Astrocyte of the spinal cord (primary cell): ENCODE results near the gene EVI2A.
"Not testable (repeated sequence)": the region's sequence is repeated elsewhere in the genome, so short reads cannot be mapped to it uniquely, and the experiment has no call there.

Experiments used
- DNase-seq: peaks from one replicate; pipeline ENCODE4 v3.0.0; 2011; ENCODE audit warnings: low read depth, low spot score
- H3K4me3 ChIP-seq: 2 replicates; pipeline ENCODE4 v1.5.1; 2011; ENCODE audit warnings: low read depth, mild to moderate bottlenecking, low read length, moderate library complexity
- CTCF ChIP-seq: IDR thresholded peaks from 2 replicates; pipeline ENCODE4 v1.5.1; 2012; ENCODE audit warnings: low read depth, mild to moderate bottlenecking, low read length, inconsistent platforms
- in situ Hi-C: cut with HindIII; loops from 2 replicates; pipeline ENCODE4 v1.10.0; 2017; ENCODE audit warnings: low sequenced_read_pairs

The EVI2A gene

GRCh38 chr17:31355935-31356334 lies 34.5 kb upstream of the EVI2A start:
- in situ Hi-C loops: no loop called here
- no peak for TF ChIP-seq CTCF
- H3K4me3 ChIP-seq: no peak overlapping the region
- no peak for DNase-seq

GRCh38 chr17:31349454-31349853 lies 28.0 kb upstream of the EVI2A start:
- in situ Hi-C loops: no loop called here
- DNase-seq: no peak
- H3K4me3 ChIP-seq: no peak overlapping the region
- TF ChIP-seq CTCF: no peak

GRCh38 chr17:31345191-31345747 lies 23.8 kb upstream of the EVI2A start:
- DNase-seq, in situ Hi-C loops: not testable (repeated sequence)

GRCh38 chr17:31339906-31340661 lies 18.7 kb upstream of the EVI2A start:
- DNase-seq: peak; percentile 75
- TF ChIP-seq CTCF: no peak
- no peak overlapping the region for H3K4me3 ChIP-seq
- in situ Hi-C loops: no loop called here

More at GRCh38 chr17:31345191-31345747, 23.8 kb upstream of the EVI2A start:
- H3K4me3 ChIP-seq: not testable (repeated sequence)

- TF ChIP-seq CTCF: no peak
- H3K4me3 ChIP-seq: no peak overlapping the region
- in situ Hi-C loops: no loop called here
- DNase-seq: no peak
These were observed 7.8 kb upstream of the EVI2A start for GRCh38 chr17:31329221-31329620.

GRCh38 chr17:31328160-31328535 lies 6.7 kb upstream of the EVI2A start:
- no peak overlapping the region for H3K4me3 ChIP-seq
- in situ Hi-C loops: no loop called here
- DNase-seq: no peak
- TF ChIP-seq CTCF: no peak

- DNase-seq: peak; percentile 91
- in situ Hi-C loops: no loop called here
- no peak for TF ChIP-seq CTCF
- H3K4me3 ChIP-seq: no peak overlapping the region
These were observed 6.2 kb upstream of the EVI2A start for GRCh38 chr17:31327534-31328159.
